ENCODE data around the gene SMARCA4.

SMARCA4 gene

GRCh38 chr19:11105014-11105636, 144.3 kb downstream of the SMARCA4 start:
- TF ChIP-seq CTCF (IDR thresholded peaks at IDR 0.05; ENCODE audit: low read depth, low read length): no peak
- no peak for DNase-seq (ENCODE audit: low read depth in 2 of 2)

GRCh38 chr19:11106477-11106876, 145.6 kb downstream of the SMARCA4 start:
- H3K4me3 ChIP-seq (replicated peaks in 1 of 2; ENCODE audit: low read depth in 2 of 2, low read length in 2 of 2): no peak overlapping the region
- TF ChIP-seq CTCF (IDR thresholded peaks at IDR 0.05; ENCODE audit: low read depth, low read length): no peak
- DNase-seq (ENCODE audit: low read depth in 2 of 2): no peak

More at GRCh38 chr19:11105014-11105636, 144.3 kb downstream of the SMARCA4 start:
- H3K4me3 ChIP-seq (replicated peaks in 1 of 2; ENCODE audit: low read depth in 2 of 2, low read length in 2 of 2): no peak overlapping the region

- no peak overlapping the region for H3K4me3 ChIP-seq (replicated peaks in 1 of 2; ENCODE audit: low read depth in 2 of 2, low read length in 2 of 2)
- no peak for DNase-seq (ENCODE audit: low read depth in 2 of 2)
- no peak for TF ChIP-seq CTCF (IDR thresholded peaks at IDR 0.05; ENCODE audit: low read depth, low read length)
Measured at GRCh38 chr19:11108746-11109145, 147.9 kb downstream of the SMARCA4 start.

GRCh38 chr19:11111117-11111770, 150.4 kb downstream of the SMARCA4 start:
- no peak for TF ChIP-seq CTCF (IDR thresholded peaks at IDR 0.05; ENCODE audit: low read depth, low read length)
- H3K4me3 ChIP-seq (replicated peaks in 1 of 2; ENCODE audit: low read depth in 2 of 2, low read length in 2 of 2): no peak overlapping the region
- no peak for DNase-seq (ENCODE audit: low read depth in 2 of 2)

GRCh38 chr19:11111771-11112144, 150.9 kb downstream of the SMARCA4 start:
- H3K4me3 ChIP-seq (replicated peaks in 1 of 2; ENCODE audit: low read depth in 2 of 2, low read length in 2 of 2): no peak overlapping the region
- no peak for DNase-seq (ENCODE audit: low read depth in 2 of 2)
- no peak for TF ChIP-seq CTCF (IDR thresholded peaks at IDR 0.05; ENCODE audit: low read depth, low read length)

Measured in cardiac fibroblast (primary cell).